Colon (tissue), 2 donors: ENCODE measurements around the gene SLCO2A1.

Experiments used
- FAIRE-seq: peaks from 2 replicates; lab custom pipeline; 2012; peaks lifted over from hg19 to GRCh38; lab: Jason Lieb, UNC
- donor health status: control.
- donor health status: control.

SLCO2A1 gene

GRCh38 chr3:133896002-133896761, 133.5 kb downstream of the SLCO2A1 start:
- FAIRE-seq, result no peak

GRCh38 chr3:133895208-133896001, 134.3 kb downstream of the SLCO2A1 start, which contains the start of gene RAB6B:
TSS of gene RAB6B (minus strand) at chr3:133895882. CDS start at chr3:133895466, 416 bp downstream.
- FAIRE-seq, result no peak

GRCh38 chr3:133894353-133895207, 135.1 kb downstream of the SLCO2A1 start:
- FAIRE-seq, result no peak

GRCh38 chr3:133893683-133894352, 135.9 kb downstream of the SLCO2A1 start:
- FAIRE-seq, result no peak

- FAIRE-seq, result no peak
These were observed 137.0 kb downstream of the SLCO2A1 start for GRCh38 chr3:133892541-133893231.

- no peak for FAIRE-seq
These were observed 137.9 kb downstream of the SLCO2A1 start for GRCh38 chr3:133891662-133892378.

GRCh38 chr3:133890972-133891644, 138.6 kb downstream of the SLCO2A1 start:
- no peak for FAIRE-seq

GRCh38 chr3:133890037-133890436, 139.7 kb downstream of the SLCO2A1 start:
- no peak for FAIRE-seq

GRCh38 chr3:133888726-133889340, 140.9 kb downstream of the SLCO2A1 start:
- no peak for FAIRE-seq

GRCh38 chr3:133887803-133888703, 141.7 kb downstream of the SLCO2A1 start:
- FAIRE-seq, result no peak

GRCh38 chr3:133887074-133887802, 142.5 kb downstream of the SLCO2A1 start:
- FAIRE-seq, result no peak

- no peak for FAIRE-seq
These were observed 143.5 kb downstream of the SLCO2A1 start for GRCh38 chr3:133886031-133886722.

GRCh38 chr3:133884887-133885711, 144.6 kb downstream of the SLCO2A1 start:
- no peak for FAIRE-seq

GRCh38 chr3:133884054-133884886, 145.5 kb downstream of the SLCO2A1 start:
- FAIRE-seq, result no peak

- no peak for FAIRE-seq
These were observed 146.1 kb downstream of the SLCO2A1 start for GRCh38 chr3:133883641-133884040.
